HepG2 (cell line): ENCODE measurements around the gene BCKDHA. TPM values are rescaled to one million over a fixed set of nuclear protein-coding genes. Genes with fewer than 3 reads are reported as not detected.

ENCODE experiments used
- ATF2 ChIP-seq: sonication (generic); formaldehyde crosslinking; IDR thresholded peaks from 2 replicates; pipeline ENCODE4 v1.4.0; 2020; ENCODE audit warnings: missing genetic modification reagents
- BRD4 ChIP-seq: sonication (generic); formaldehyde crosslinking; IDR thresholded peaks from 2 replicates; pipeline ENCODE4 v1.4.0; 2020; ENCODE audit warnings: missing genetic modification reagents
- DR1 ChIP-seq: sonication (generic); formaldehyde crosslinking; IDR thresholded peaks from 2 replicates; pipeline ENCODE4 v1.8.0; 2021; ENCODE audit warnings: mild to moderate bottlenecking, missing genetic modification reagents, inconsistent platforms
- ELF1 ChIP-seq: sonication (generic); formaldehyde crosslinking; IDR thresholded peaks from 2 replicates; pipeline ENCODE4 v1.4.0; 2020; ENCODE audit warnings: missing genetic modification reagents
- HINFP ChIP-seq: sonication (generic); formaldehyde crosslinking; IDR thresholded peaks from 2 replicates; pipeline ENCODE4 v1.4.0; 2020; ENCODE audit warnings: low read depth, mild to moderate bottlenecking, missing genetic modification reagents
- HNF1A ChIP-seq, 2 experiments: sonication (generic) in 1 of 2; formaldehyde crosslinking in 1 of 2; IDR thresholded peaks; 2 replicates each; pipeline versions ENCODE4 v1.4.0 to v1.6.1; 2016 to 2020; ENCODE audit warnings: borderline replicate concordance in 1 of 2, low read depth in 1 of 2, mild to moderate bottlenecking in 1 of 2, missing genetic modification reagents in 1 of 2
- HNRNPL ChIP-seq: fragments of 200-400 bp; formaldehyde crosslinking; IDR thresholded peaks from 2 replicates; pipeline ENCODE4 v1.6.1; 2017; ENCODE audit warnings: mild to moderate bottlenecking, low read depth, low read length
- KDM3A ChIP-seq: IDR thresholded peaks from 2 replicates; pipeline ENCODE4 v1.6.1; 2018; ENCODE audit warnings: low read depth, missing compliant biosample characterization
- MEIS1 ChIP-seq: sonication (generic); formaldehyde crosslinking; IDR thresholded peaks from 2 replicates; pipeline ENCODE4 v1.9.0; 2021; ENCODE audit warnings: mild to moderate bottlenecking, missing genetic modification reagents, moderate library complexity, borderline replicate concordance
- NBN ChIP-seq: fragments of 450-650 bp; conservative IDR thresholded peaks from 2 replicates; pipeline ENCODE4 v1.6.1; 2017
- POLR2AphosphoS5 ChIP-seq: IDR thresholded peaks from 2 replicates; pipeline ENCODE4 v1.6.1; 2012; ENCODE audit warnings: low read depth, low read length
- PPARG ChIP-seq: conservative IDR thresholded peaks from 2 replicates; pipeline ENCODE4 v1.6.1; 2016; ENCODE audit warnings: missing biosample characterization, missing genetic modification reagents
- RFX5 ChIP-seq: IDR thresholded peaks from 2 replicates; pipeline ENCODE4 v1.6.1; 2011; ENCODE audit warnings: low read depth, low read length, improper control_type of control experiment
- RFXANK ChIP-seq: IDR thresholded peaks from 2 replicates; pipeline ENCODE4 v1.6.1; 2016
- U2AF2 ChIP-seq: fragments of 200-400 bp; formaldehyde crosslinking; IDR thresholded peaks from 2 replicates; pipeline ENCODE4 v1.6.1; 2017; ENCODE audit warnings: low read depth, mild to moderate bottlenecking, low read length
- ZFP90 ChIP-seq: sonication (generic); formaldehyde crosslinking; IDR thresholded peaks from 2 replicates; pipeline ENCODE4 v1.8.0; 2022; ENCODE audit warnings: missing genetic modification reagents, mild to moderate bottlenecking, inconsistent platforms, borderline replicate concordance
- ZFYVE20 ChIP-seq: sonication (generic); formaldehyde crosslinking; IDR thresholded peaks from 2 replicates; pipeline ENCODE4 v1.8.0; 2023; ENCODE audit warnings: low read depth, mild to moderate bottlenecking, moderate library complexity, missing genetic modification reagents, borderline replicate concordance
- ZNF264 ChIP-seq: sonication (generic); formaldehyde crosslinking; IDR thresholded peaks from 2 replicates; pipeline ENCODE4 v1.4.0; 2020; ENCODE audit warnings: missing genetic modification reagents
- ZNF503 ChIP-seq: sonication (generic); formaldehyde crosslinking; IDR thresholded peaks from 2 replicates; pipeline ENCODE4 v1.4.0; 2020; ENCODE audit warnings: missing genetic modification reagents
- ZNF577 ChIP-seq: sonication (generic); formaldehyde crosslinking; IDR thresholded peaks from 2 replicates; pipeline ENCODE4 v1.4.0; 2020; ENCODE audit warnings: mild to moderate bottlenecking, low read depth, missing genetic modification reagents, borderline replicate concordance
- ZNF615 ChIP-seq: sonication (generic); formaldehyde crosslinking; IDR thresholded peaks from 2 replicates; pipeline ENCODE4 v1.5.0; 2020; ENCODE audit warnings: mild to moderate bottlenecking, missing genetic modification reagents, borderline replicate concordance
- ZNF777 ChIP-seq: sonication (generic); formaldehyde crosslinking; IDR thresholded peaks from 2 replicates; pipeline ENCODE4 v1.4.0; 2020; ENCODE audit warnings: missing genetic modification reagents
- polyA plus RNA-seq, 8 experiments: library from polyadenylated mRNA; depleted of rRNA in 3 of 8; stranded (reverse) in 7 of 8; unstranded in 1 of 8; fragments of >200 nt; fragmentation: Illumina TruSeq in 4 of 8; extraction: Trizol in 4 of 8; gene quantifications; 2 replicates each; pipeline versions ENCODE4 v1.2.1 to v1.2.3, GENCODE V29; 2011 to 2016; ENCODE audit warnings: low read depth in 4 of 8, missing spikeins in 1 of 8, mixed read lengths in 1 of 8; ENCODE audit not compliant: insufficient read depth in 1 of 8
- total RNA-seq, 5 experiments: library from RNA; depleted of rRNA; stranded (reverse); fragments of >200 nt; fragmentation: Illumina TruSeq; extraction: Trizol; gene quantifications; 2 replicates each; pipeline ENCODE4 v1.2.3, GENCODE V29; 2016; ENCODE audit warnings: low read depth in 1 of 5

BCKDHA gene
- total and polyA plus RNA-seq, 2 of the 13 experiments (the other 11 are each of a cell fraction or from before 2014, with no cell fraction given): 11.8 to 31.5 TPM

DNA sequence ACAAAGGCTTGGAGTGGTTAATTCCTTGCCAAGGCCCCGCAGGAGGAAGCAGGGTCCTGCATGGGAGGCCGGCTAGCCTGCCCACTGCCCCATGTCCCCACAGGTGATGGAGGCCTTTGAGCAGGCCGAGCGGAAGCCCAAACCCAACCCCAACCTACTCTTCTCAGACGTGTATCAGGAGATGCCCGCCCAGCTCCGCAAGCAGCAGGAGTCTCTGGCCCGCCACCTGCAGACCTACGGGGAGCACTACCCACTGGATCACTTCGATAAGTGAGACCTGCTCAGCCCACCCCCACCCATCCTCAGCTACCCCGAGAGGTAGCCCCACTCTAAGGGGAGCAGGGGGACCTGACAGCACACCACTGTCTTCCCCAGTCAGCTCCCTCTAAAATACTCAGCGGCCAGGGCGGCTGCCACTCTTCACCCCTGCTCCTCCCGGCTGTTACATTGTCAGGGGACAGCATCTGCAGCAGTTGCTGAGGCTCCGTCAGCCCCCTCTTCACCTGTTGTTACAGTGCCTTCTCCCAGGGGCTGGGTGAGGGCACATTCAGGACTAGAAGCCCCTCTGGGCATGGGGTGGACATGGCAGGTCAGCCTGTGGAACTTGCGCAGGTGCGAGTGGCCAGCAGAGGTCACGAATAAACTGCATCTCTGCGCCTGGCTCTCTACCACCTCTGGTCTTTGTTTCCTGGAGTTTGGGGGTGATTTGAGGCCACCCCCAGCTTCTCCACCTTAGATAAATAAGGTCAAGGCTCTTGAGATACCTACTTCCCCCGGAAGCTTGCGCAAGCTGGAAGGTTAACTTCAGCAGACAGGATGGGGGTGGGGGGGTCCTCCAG is 26.9 kb downstream of the BCKDHA start (continued):
- TF ChIP-seq U2AF2: no peak
- TF ChIP-seq ZNF777 (CRISPR knock-in tag): no peak
- TF ChIP-seq ZNF264 (CRISPR knock-in tag): no peak
- no peak for TF ChIP-seq DR1 (CRISPR knock-in tag)
- TF ChIP-seq NBN: no peak
- TF ChIP-seq HNF1A (IDR thresholded peaks at IDR 0.05; ENCODE audit: low read depth): no peak
- no peak for TF ChIP-seq HNF1A (CRISPR knock-in tag; IDR thresholded peaks at IDR 0.05; ENCODE audit: borderline replicate concordance)
- no peak for TF ChIP-seq ZFYVE20
- no peak for TF ChIP-seq ZNF577
- TF ChIP-seq MEIS1: no peak
- no peak for TF ChIP-seq ELF1 (CRISPR knock-in tag)
- no peak for TF ChIP-seq POLR2AphosphoS5
- no peak for TF ChIP-seq ATF2 (CRISPR knock-in tag)
- no peak for TF ChIP-seq ZNF615
- no peak for TF ChIP-seq ZNF503 (CRISPR knock-in tag)
- no peak for TF ChIP-seq HINFP
- no peak for TF ChIP-seq ZFP90 (CRISPR knock-in tag)
- TF ChIP-seq BRD4: no peak
- no peak for TF ChIP-seq RFX5
- no peak for TF ChIP-seq KDM3A (CRISPR knock-in tag)
- no peak for TF ChIP-seq PPARG (CRISPR knock-in tag)
- no peak for TF ChIP-seq HNRNPL
- no peak for TF ChIP-seq RFXANK
